Upper lobe of left lung (tissue), 6 donors: ENCODE measurements around the gene DLST. TPM values are rescaled to one million over a fixed set of nuclear protein-coding genes. Genes with fewer than 3 reads are reported as not detected.

Experiments used
- ATAC-seq, 2 donors: fragments of 200-7000 bp; cut with Tn5 transposase; one replicate each; pipeline ENCODE4 v1.9.1; 2022; ENCODE audit warnings: mild to moderate bottlenecking in 2 of 2, moderate library complexity in 2 of 2; ENCODE audit not compliant: low FRiP score in 2 of 2
- DNase-seq, 2 donors: peaks; one replicate each; pipeline ENCODE4 v3.0.0-alpha.2; 2019 to 2020
- H3K27ac ChIP-seq, 4 donors: fragments of 200-600 bp; sonication (generic); one replicate each; pipeline ENCODE4 v1.5.1; 2016 to 2019
- H3K27me3 ChIP-seq, 4 donors: fragments of 200-600 bp; sonication (generic); one replicate each; pipeline ENCODE4 v1.5.1; 2017 to 2019
- H3K36me3 ChIP-seq, 4 donors: fragments of 200-600 bp; sonication (generic); one replicate each; pipeline ENCODE4 v1.5.1; 2016 to 2019
- H3K4me1 ChIP-seq, 4 donors: fragments of 200-600 bp; sonication (generic); one replicate each; pipeline ENCODE4 v1.5.1; 2018 to 2019
- H3K4me3 ChIP-seq, 4 donors: fragments of 200-600 bp; sonication (generic); one replicate each; pipeline ENCODE4 v1.5.1; 2017 to 2019; ENCODE audit warnings: mild to moderate bottlenecking in 2 of 4, moderate library complexity in 1 of 4
- H3K9me3 ChIP-seq, 4 donors: fragments of 200-600 bp; sonication (generic); one replicate each; pipeline ENCODE4 v1.5.1; 2018 to 2019
- CTCF ChIP-seq, 6 experiments: fragments of 450-650 bp in 4 of 6; fragments of 200-600 bp in 2 of 6; sonication (generic) in 2 of 6; IDR thresholded peaks; one replicate each; pipeline ENCODE4 v1.5.1; 2016 to 2019; ENCODE audit warnings: antibody characterized with exemption in 6 of 6
- EP300 ChIP-seq, 4 donors: sonication (generic); formaldehyde crosslinking; IDR thresholded peaks; one replicate each; pipeline ENCODE4 v1.5.1; 2017; ENCODE audit warnings: antibody characterized with exemption in 4 of 4, control low read depth in 2 of 4
- POLR2A ChIP-seq, 4 donors: fragments of 450-650 bp; IDR thresholded peaks; one replicate each; pipeline ENCODE4 v1.5.1; 2016 to 2017; ENCODE audit warnings: antibody characterized with exemption in 4 of 4, mild to moderate bottlenecking in 2 of 4
- POLR2AphosphoS5 ChIP-seq, 2 donors: sonication (generic); formaldehyde crosslinking; IDR thresholded peaks; one replicate each; pipeline ENCODE4 v1.5.1; 2017; ENCODE audit warnings: antibody characterized with exemption in 2 of 2
- WGBS, 2 donors: methylation state at CpG; one replicate each; pipeline ENCODE4 v1.1.5; 2017 to 2018; 5-methylcytosine and 5-hydroxymethylcytosine counted together
- total RNA-seq, 6 donors: library from RNA; depleted of rRNA in 4 of 6; stranded (reverse); fragments of >200 nt in 4 of 6; gene quantifications; one replicate each; pipeline versions ENCODE4 v1.1.0 to v1.2.1, GENCODE V29; 2016 to 2021
- donor health status: DM: no; HTN: no; CAD: no; lungs with moderate emphysema.
- donor health status: DM: no; HTN: yes; CAD: no; lungs with severe emphysema.

DLST gene
- total RNA-seq, 6 donors from 2014 or later = 81.0 to 95.3 (median 83.1) TPM

- DNase-seq (no peak), ATAC-seq (no peak)
- H3K9me3 ChIP-seq = no peaks in the 10 kb centered on the region
- H3K27ac ChIP-seq = no peak overlapping the region
- 54 to 55% methylated on average over 7 of the region's 7 CpGs for WGBS, 2 donors
- TF ChIP-seq POLR2A (IDR thresholded peaks at IDR 0.05) (no peak), EP300 (IDR thresholded peaks at IDR 0.05) (no peak), POLR2AphosphoS5 (IDR thresholded peaks at IDR 0.05) (no peak), CTCF (IDR thresholded peaks at IDR 0.05) (no peak)
- no peaks in the 10 kb centered on the region for H3K27me3 ChIP-seq
- H3K4me1 ChIP-seq = peaks cover 0 to 11% (median 6%) of the 10 kb centered on the region in 4 donors
- H3K4me3 ChIP-seq = no peak overlapping the region
- no peaks in the 10 kb centered on the region for H3K36me3 ChIP-seq
These were observed 34.1 kb downstream of the DLST start for GRCh38 chr14:74915826-74916225.

GRCh38 chr14:74917178-74917543, 35.4 kb downstream of the DLST start:
- no peaks in the 10 kb centered on the region for H3K36me3 ChIP-seq
- H3K4me1 ChIP-seq = peaks cover 0 to 11% (median 6%) of the 10 kb centered on the region in 4 donors
- H3K4me3 ChIP-seq = no peak overlapping the region
- 94% methylated on average over 5 of the region's 5 CpGs for WGBS, 2 donors
- no peak for TF ChIP-seq POLR2AphosphoS5 (IDR thresholded peaks at IDR 0.05)
- no peak for TF ChIP-seq POLR2A (IDR thresholded peaks at IDR 0.05)
- TF ChIP-seq CTCF (IDR thresholded peaks at IDR 0.05) = no peak
- TF ChIP-seq EP300 (IDR thresholded peaks at IDR 0.05) = no peak
- DNase-seq (peak in 1 of 2 donors; percentile 58), ATAC-seq (no peak)
- no peaks in the 10 kb centered on the region for H3K27me3 ChIP-seq
- peak overlapping the region in 3 of 4 donors; percentile 25 to 51 (median 48) for H3K27ac ChIP-seq
- H3K9me3 ChIP-seq = no peaks in the 10 kb centered on the region

GRCh38 chr14:74917646-74918081, 35.9 kb downstream of the DLST start:
- H3K36me3 ChIP-seq = no peaks in the 10 kb centered on the region
- no peaks in the 10 kb centered on the region for H3K27me3 ChIP-seq
- no peaks in the 10 kb centered on the region for H3K9me3 ChIP-seq
- peak in 1 of 2 donors; percentile 2 for ATAC-seq
- peak in 1 of 2 donors; percentile 63 for DNase-seq
- no peak overlapping the region for H3K4me3 ChIP-seq
- TF ChIP-seq POLR2AphosphoS5 (IDR thresholded peaks at IDR 0.05) (peak in 1 of 2 donors; percentile 20), CTCF (IDR thresholded peaks at IDR 0.05) (no peak), POLR2A (IDR thresholded peaks at IDR 0.05) (no peak), EP300 (IDR thresholded peaks at IDR 0.05) (no peak)
- WGBS, 2 donors = 53 to 56% methylated on average over 13 of the region's 13 CpGs
- H3K27ac ChIP-seq = peak overlapping the region in 3 of 4 donors; percentile 25 to 51 (median 48)
- peaks cover 2 to 14% (median 7%) of the 10 kb centered on the region in 4 donors for H3K4me1 ChIP-seq

- Histone ChIP-seq H3K4me1 (peaks cover 7 to 21% (median 13%) of the 10 kb centered on the region in 4 donors), H3K36me3 (no peaks in the 10 kb centered on the region), H3K9me3 (no peaks in the 10 kb centered on the region), H3K27ac (no peak overlapping the region), H3K4me3 (no peak overlapping the region), H3K27me3 (no peaks in the 10 kb centered on the region)
- WGBS, 2 donors = 92 to 95% methylated on average over 9 of the region's 9 CpGs
- TF ChIP-seq POLR2AphosphoS5 (IDR thresholded peaks at IDR 0.05) (no peak), CTCF (IDR thresholded peaks at IDR 0.05) (no peak), POLR2A (IDR thresholded peaks at IDR 0.05) (no peak), EP300 (IDR thresholded peaks at IDR 0.05) (no peak)
- DNase-seq (peak in 1 of 2 donors; percentile 55), ATAC-seq (no peak)
These were observed 36.7 kb downstream of the DLST start for GRCh38 chr14:74918380-74918779.
